ENCODE measurements around the gene CST9L. TPM values are rescaled to one million over a fixed set of nuclear protein-coding genes. Genes with fewer than 3 reads are reported as not detected.

Gene CST9L
- total and polyA plus RNA-seq, 4 donors = not detected

GRCh38 chr20:23596579-23597250 lies 28.4 kb upstream of the CST9L start:
- no peaks in the 10 kb centered on the region for H3K9me3 ChIP-seq (ENCODE audit: control insufficient read depth in 4 of 4, low read length in 3 of 4)
- no peak for DNase-seq (ENCODE audit: low spot score)
- H3K4me3 ChIP-seq (ENCODE audit: low read depth in 1 of 3, low read length in 3 of 3) = no peak overlapping the region
- 66% methylated on average over 2 of the region's 2 CpGs for WGBS
- TF ChIP-seq GABPA (IDR thresholded peaks at IDR 0.05 in 1 of 2, conservative IDR thresholded peaks at IDR 0.05 in 1 of 2) = no peak
- no peak for TF ChIP-seq NR2F2 (IDR thresholded peaks at IDR 0.05)
- no peak for TF ChIP-seq RAD21 (IDR thresholded peaks at IDR 0.05)
- TF ChIP-seq ATF3 (IDR thresholded peaks at IDR 0.05) = no peak
- no peak for TF ChIP-seq TAF1 (conservative IDR thresholded peaks at IDR 0.05)
- no peak for TF ChIP-seq ZBTB33 (IDR thresholded peaks at IDR 0.05)
- TF ChIP-seq FOXA2 (IDR thresholded peaks at IDR 0.05) = no peak
- no peak for TF ChIP-seq JUND (IDR thresholded peaks at IDR 0.05)
- TF ChIP-seq YY1 (IDR thresholded peaks at IDR 0.05) = no peak
- TF ChIP-seq SP1 (IDR thresholded peaks at IDR 0.05) = no peak
- no peak overlapping the region for H3K27ac ChIP-seq (ENCODE audit: low read depth in 1 of 2, low read length in 2 of 2)
- no peaks in the 10 kb centered on the region for H3K4me1 ChIP-seq (ENCODE audit: control insufficient read depth in 4 of 4, insufficient read depth in 4 of 4, low read length in 3 of 4)
- no peaks in the 10 kb centered on the region for H3K36me3 ChIP-seq (ENCODE audit: control insufficient read depth in 4 of 4, insufficient read depth in 3 of 4, low read depth in 1 of 4, low read length in 3 of 4)
- H3K27me3 ChIP-seq (ENCODE audit: control insufficient read depth in 4 of 4, insufficient read depth in 4 of 4, low read length in 3 of 4) = peaks cover 0 to 6% (median 0%) of the 10 kb centered on the region in 4 donors
- H3K9ac ChIP-seq (ENCODE audit: low read depth in 1 of 2, low read length in 2 of 2) = no peak overlapping the region

GRCh38 chr20:23595941-23596340 lies 27.7 kb upstream of the CST9L start:
- no peaks in the 10 kb centered on the region for H3K9me3 ChIP-seq (ENCODE audit: control insufficient read depth in 4 of 4, low read length in 3 of 4)
- no peak overlapping the region for H3K4me3 ChIP-seq (ENCODE audit: low read depth in 1 of 3, low read length in 3 of 3)
- peaks cover 0 to 6% (median 0%) of the 10 kb centered on the region in 4 donors for H3K27me3 ChIP-seq (ENCODE audit: control insufficient read depth in 4 of 4, insufficient read depth in 4 of 4, low read length in 3 of 4)
- H3K27ac ChIP-seq (ENCODE audit: low read depth in 1 of 2, low read length in 2 of 2) = no peak overlapping the region
- H3K36me3 ChIP-seq (ENCODE audit: control insufficient read depth in 4 of 4, insufficient read depth in 3 of 4, low read depth in 1 of 4, low read length in 3 of 4) = no peaks in the 10 kb centered on the region
- WGBS = 73% methylated on average over 1 of the region's 1 CpG
- DNase-seq (ENCODE audit: low spot score) = no peak
- no peaks in the 10 kb centered on the region for H3K4me1 ChIP-seq (ENCODE audit: control insufficient read depth in 4 of 4, insufficient read depth in 4 of 4, low read length in 3 of 4)
- TF ChIP-seq MAX (IDR thresholded peaks at IDR 0.05) (no peak), FOXA1 (IDR thresholded peaks at IDR 0.05) (no peak), TAF1 (conservative IDR thresholded peaks at IDR 0.05) (no peak), HNF4A (conservative IDR thresholded peaks at IDR 0.05) (no peak), ZBTB33 (IDR thresholded peaks at IDR 0.05) (no peak), HNF4G (IDR thresholded peaks at IDR 0.05) (no peak), EGR1 (IDR thresholded peaks at IDR 0.05; ENCODE audit: low read depth in 2 of 2) (no peak), RAD21 (IDR thresholded peaks at IDR 0.05) (no peak), GABPA (IDR thresholded peaks at IDR 0.05 in 1 of 2, conservative IDR thresholded peaks at IDR 0.05 in 1 of 2) (no peak), FOXA2 (IDR thresholded peaks at IDR 0.05) (no peak), JUND (IDR thresholded peaks at IDR 0.05) (no peak), SP1 (IDR thresholded peaks at IDR 0.05) (no peak), NR2F2 (IDR thresholded peaks at IDR 0.05) (no peak), CTCF (IDR thresholded peaks at IDR 0.05; ENCODE audit: low read depth, low read length, missing input control) (no peak), REST (IDR thresholded peaks at IDR 0.05) (no peak), RXRA (IDR thresholded peaks at IDR 0.05) (no peak), ATF3 (IDR thresholded peaks at IDR 0.05) (no peak), YY1 (IDR thresholded peaks at IDR 0.05) (no peak)
- H3K9ac ChIP-seq (ENCODE audit: low read depth in 1 of 2, low read length in 2 of 2) = no peak overlapping the region

Measured in liver (tissue), 9 donors.